GM23248 (cell line): Measurements from ENCODE around the gene CLN3. TPM values are rescaled to one million over a fixed set of nuclear protein-coding genes. Genes with fewer than 3 reads are reported as not detected.

Experiments
- DNase-seq: peaks from one replicate; pipeline ENCODE4 v3.0.0-alpha.2; 2015
- H2AFZ ChIP-seq: fragments of 200-600 bp; sonication (generic); 2 replicates; pipeline ENCODE4 v1.6.1; 2016; ENCODE audit warnings: antibody characterized with exemption
- H3F3A ChIP-seq: fragments of 200-600 bp; sonication (generic); 2 replicates; pipeline ENCODE4 v1.6.1; 2016; ENCODE audit warnings: mild to moderate bottlenecking, antibody characterized with exemption, mixed run types; ENCODE audit not compliant: insufficient read depth
- H3K27ac ChIP-seq: fragments of 200-600 bp; sonication (generic); 2 replicates; pipeline ENCODE4 v1.5.1; 2016; ENCODE audit warnings: mild to moderate bottlenecking
- H3K27me3 ChIP-seq: fragments of 200-600 bp; sonication (generic); replicated peaks from 2 replicates; pipeline ENCODE4 v1.6.1; 2016; ENCODE audit warnings: mild to moderate bottlenecking; ENCODE audit not compliant: insufficient read depth
- H3K36me3 ChIP-seq: fragments of 200-600 bp; sonication (generic); 2 replicates; pipeline ENCODE4 v1.6.1; 2016; ENCODE audit warnings: low read depth, mild to moderate bottlenecking
- H3K4me1 ChIP-seq: fragments of 200-600 bp; sonication (generic); 2 replicates; pipeline ENCODE4 v1.6.1; 2016; ENCODE audit warnings: mild to moderate bottlenecking; ENCODE audit not compliant: insufficient read depth
- H3K4me2 ChIP-seq: fragments of 200-600 bp; sonication (generic); one replicate; pipeline ENCODE4 v1.6.1; 2016; ENCODE audit warnings: mild to moderate bottlenecking; ENCODE audit not compliant: unreplicated experiment
- H3K4me3 ChIP-seq: fragments of 200-600 bp; sonication (generic); 2 replicates; pipeline ENCODE4 v1.5.1; 2016; ENCODE audit warnings: mild to moderate bottlenecking
- H3K79me2 ChIP-seq: fragments of 200-600 bp; sonication (generic); 2 replicates; pipeline ENCODE4 v1.6.1; 2016; ENCODE audit warnings: mild to moderate bottlenecking; ENCODE audit not compliant: insufficient read depth
- H3K9ac ChIP-seq: fragments of 200-600 bp; sonication (generic); 2 replicates; pipeline ENCODE4 v1.6.1; 2016; ENCODE audit warnings: mild to moderate bottlenecking
- H3K9me2 ChIP-seq: fragments of 200-600 bp; sonication (generic); 2 replicates; pipeline ENCODE4 v1.6.1; 2016; ENCODE audit warnings: mixed run types, mild to moderate bottlenecking, moderate library complexity; ENCODE audit not compliant: insufficient read depth
- H3K9me3 ChIP-seq: fragments of 200-600 bp; sonication (generic); one replicate; pipeline ENCODE4 v1.6.1; 2017; ENCODE audit warnings: low read depth
- H4K20me1 ChIP-seq: fragments of 200-600 bp; sonication (generic); 2 replicates; pipeline ENCODE4 v1.6.0; 2016; ENCODE audit not compliant: insufficient read depth
- EZH2 ChIP-seq: fragments of 200-600 bp; sonication (generic); IDR thresholded peaks from 2 replicates; pipeline ENCODE4 v1.6.1; 2018; ENCODE audit warnings: antibody characterized with exemption, mild to moderate bottlenecking; ENCODE audit not compliant: insufficient read depth, poor library complexity, severe bottlenecking
- EZH2phosphoT487 ChIP-seq: fragments of 200-600 bp; sonication (generic); IDR thresholded peaks from 2 replicates; pipeline ENCODE4 v1.6.1; 2018; ENCODE audit warnings: antibody characterized with exemption, moderate library complexity, mild to moderate bottlenecking, low read depth; ENCODE audit not compliant: insufficient read depth
- WGBS, 2 experiments: methylation state at CpG; one replicate each; pipeline ENCODE4 v1.1.6; 2015 to 2017; ENCODE audit warnings: low lambda C conversion rate in 2 of 2, low coverage in 1 of 2; ENCODE audit errors: missing lambda C conversion rate in 2 of 2; 5-methylcytosine and 5-hydroxymethylcytosine counted together
- in situ Hi-C: fragments of 300-500 bp; cut with MboI; formaldehyde crosslinking; loops from 2 replicates; pipeline ENCODE4 v1.15.0; 2020
- polyA plus RNA-seq: library from polyadenylated mRNA; unstranded; fragments of >200 nt; fragmentation: Nextera tagmentation; extraction: Ambion mirVana; gene quantifications from 2 replicates; pipeline ENCODE4 v1.2.1, GENCODE V29; 2016
- total RNA-seq: library from RNA; depleted of rRNA; stranded (reverse); fragments of >200 nt; shearing (Covaris generic); gene quantifications from 2 replicates; pipeline ENCODE4 v1.2.3, GENCODE V29; 2014

CLN3 gene
- total and polyA plus RNA-seq, 2 experiments from 2014 or later = 15.8 to 21.1 TPM

DNA sequence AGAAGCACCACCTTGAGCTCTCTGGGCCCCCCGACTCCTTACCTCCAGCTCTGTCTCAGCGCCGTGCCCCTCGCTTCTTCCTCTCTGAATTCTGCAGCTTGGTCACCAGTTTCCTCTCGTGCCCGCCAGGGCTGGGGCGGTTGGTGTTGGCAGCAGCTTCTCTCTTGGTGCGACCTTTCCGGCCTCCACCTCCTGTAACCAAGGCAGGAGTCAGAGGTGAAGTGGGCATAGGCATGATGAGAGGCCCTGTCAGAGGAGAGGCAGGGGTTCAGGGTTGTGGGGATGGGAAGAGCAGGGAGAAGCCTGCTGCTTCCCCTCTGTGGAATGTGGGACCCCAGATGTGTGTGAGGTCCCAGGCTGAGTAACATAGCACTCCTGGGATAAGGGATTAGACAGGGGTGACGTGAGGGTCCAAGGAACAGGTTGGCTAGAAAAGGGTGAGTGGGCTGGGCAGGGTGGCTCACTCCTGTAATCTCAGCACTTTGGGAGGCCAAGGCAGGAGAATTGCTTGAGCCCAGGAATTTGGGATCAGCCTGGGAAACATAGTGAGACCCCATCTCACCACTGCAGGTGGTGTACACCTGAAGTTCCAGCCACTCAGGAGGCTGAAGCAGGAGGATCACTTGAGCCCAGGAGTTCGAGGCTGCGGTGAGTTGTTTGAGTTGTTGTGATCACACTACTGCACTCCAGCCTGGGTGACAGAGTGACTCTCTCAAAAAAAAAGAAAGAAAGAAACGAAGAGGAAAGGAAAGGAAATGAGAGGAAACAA is 46.3 kb upstream of the CLN3 start:
- Histone ChIP-seq H3K9ac (peak overlapping the region; percentile 93), H3K27ac (peak overlapping the region; percentile 86), H2AFZ (peak overlapping the region; percentile 96)

DNA sequence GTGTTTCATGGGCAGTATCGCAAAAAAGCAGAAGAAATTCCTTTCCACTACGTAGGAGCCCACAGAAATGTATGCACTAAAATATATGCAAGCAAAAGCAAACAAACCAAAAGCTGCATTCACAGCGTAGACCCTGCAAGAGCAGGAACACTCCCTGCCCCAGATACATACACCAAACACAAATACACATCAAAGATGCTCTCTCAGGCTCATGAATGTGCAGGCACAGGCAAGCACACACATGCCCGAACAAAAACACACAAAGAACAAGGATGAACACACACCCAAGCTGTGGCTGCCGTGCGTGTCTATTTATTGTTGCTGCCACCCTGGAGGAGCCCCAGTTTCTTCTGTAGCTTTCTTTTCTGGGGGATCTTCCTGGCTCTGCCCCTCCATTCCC is 45.2 kb upstream of the CLN3 start:
- H3K9me2 ChIP-seq = no peaks in the 10 kb centered on the region
- no peaks in the 10 kb centered on the region for H3K9me3 ChIP-seq
- in situ Hi-C loops = loop anchor here (25.0 kb wide), 1 partner anchor 400 kb away; the partner anchor contains the start of genes CD19 and RABEP2
- H3K4me3 ChIP-seq = peak overlapping the region; percentile 81
- no peak for DNase-seq
- peaks cover 40% of the 10 kb centered on the region for H3K4me1 ChIP-seq
- no peak overlapping the region for H2AFZ ChIP-seq
- H3K4me2 ChIP-seq = peak overlapping the region; percentile 94
- WGBS, 2 experiments = 98 to 99% methylated on average over 6 of the region's 6 CpGs
- H4K20me1 ChIP-seq = no peaks in the 10 kb centered on the region; the same call in 1 of the 2 replicates
- peaks cover 15% of the 10 kb centered on the region; the same call in 1 of the 2 replicates for H3F3A ChIP-seq
- no peak overlapping the region for H3K27ac ChIP-seq
- no peak for TF ChIP-seq EZH2
- TF ChIP-seq EZH2phosphoT487 = no peak
- peak overlapping the region; percentile 0; the same call in 1 of the 2 replicates for H3K9ac ChIP-seq
- H3K27me3 ChIP-seq = no peaks in the 10 kb centered on the region
- peaks cover 30% of the 10 kb centered on the region; the same call in 1 of the 2 replicates for H3K36me3 ChIP-seq
- peaks cover 29% of the 10 kb centered on the region for H3K79me2 ChIP-seq

More for the DNA sequence above, 46.3 kb upstream of the CLN3 start:
- 87 to 99% methylated on average over 12 to 13 of the region's 13 CpGs for WGBS, 2 experiments
- peaks cover 15% of the 10 kb centered on the region; the same call in 1 of the 2 replicates for H3F3A ChIP-seq
- peaks cover 29% of the 10 kb centered on the region for H3K79me2 ChIP-seq
- H3K36me3 ChIP-seq = peaks cover 30% of the 10 kb centered on the region; the same call in 1 of the 2 replicates
- peaks cover 40% of the 10 kb centered on the region for H3K4me1 ChIP-seq
- no peak for DNase-seq
- H3K27me3 ChIP-seq = no peaks in the 10 kb centered on the region
- no peaks in the 10 kb centered on the region for H3K9me2 ChIP-seq
- no peaks in the 10 kb centered on the region for H3K9me3 ChIP-seq
- H3K4me2 ChIP-seq = peak overlapping the region; percentile 94
- peak overlapping the region; percentile 81 for H3K4me3 ChIP-seq
- H4K20me1 ChIP-seq = no peaks in the 10 kb centered on the region; the same call in 1 of the 2 replicates
- no peak for TF ChIP-seq EZH2phosphoT487
- in situ Hi-C loops = loop anchor here (25.0 kb wide), 1 partner anchor 399 kb away; the partner anchor contains the start of genes CD19 and RABEP2

DNA sequence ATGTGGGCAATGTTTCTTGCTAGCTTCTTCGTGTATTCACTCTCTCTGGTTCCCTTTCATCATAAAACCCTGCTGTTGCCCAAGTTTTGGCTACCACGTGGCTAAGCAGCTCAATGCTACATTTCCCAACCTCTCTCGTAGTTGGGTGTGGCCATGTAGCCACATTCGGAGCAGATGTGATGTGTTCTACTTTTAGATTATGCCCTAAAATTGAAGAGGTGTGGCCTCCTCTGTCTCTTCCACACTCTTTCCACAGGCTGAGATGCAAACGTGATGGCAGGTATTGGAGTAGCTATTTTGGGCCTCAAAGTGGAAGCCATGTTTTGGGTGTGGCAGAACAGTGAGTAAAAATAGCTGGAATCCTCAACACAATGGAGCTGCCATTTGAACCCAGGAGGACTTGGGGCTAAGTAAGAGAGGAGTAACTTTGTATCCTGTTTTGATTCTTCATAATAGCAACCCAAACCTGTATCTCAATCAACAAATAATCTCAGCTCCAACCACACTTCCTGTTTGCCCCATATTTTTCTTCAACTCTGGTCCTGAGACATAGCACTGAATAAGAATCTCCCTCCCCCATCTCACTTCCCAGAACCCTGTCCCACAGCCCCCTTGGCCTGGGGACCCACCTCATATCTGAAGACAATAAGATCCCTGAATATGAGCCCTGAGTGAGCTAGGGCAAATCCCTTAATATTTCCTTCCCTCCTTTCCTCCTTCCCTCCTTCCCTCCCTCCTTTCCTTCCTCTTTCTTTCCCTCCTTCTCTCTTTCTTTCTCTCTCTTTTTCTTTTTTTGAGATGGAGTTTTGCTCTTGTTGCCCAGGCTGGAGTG is 42.9 kb upstream of the CLN3 start:
- H3K4me3 ChIP-seq = no peak overlapping the region
- 23 to 39% methylated on average over 5 of the region's 5 CpGs for WGBS, 2 experiments
- H3K9me3 ChIP-seq = no peaks in the 10 kb centered on the region
- no peak overlapping the region for H3K27ac ChIP-seq
- no peak overlapping the region for H3K4me2 ChIP-seq
- no peaks in the 10 kb centered on the region for H3K9me2 ChIP-seq
- peaks cover 15% of the 10 kb centered on the region; the same call in 1 of the 2 replicates for H3F3A ChIP-seq
- H3K36me3 ChIP-seq = peaks cover 30% of the 10 kb centered on the region; the same call in 1 of the 2 replicates
- H3K4me1 ChIP-seq = peaks cover 40% of the 10 kb centered on the region
- TF ChIP-seq EZH2 = no peak
- no peak for TF ChIP-seq EZH2phosphoT487
- H3K27me3 ChIP-seq = no peaks in the 10 kb centered on the region
- peak; percentile 75 for DNase-seq
- no peak overlapping the region for H3K9ac ChIP-seq
- H4K20me1 ChIP-seq = no peaks in the 10 kb centered on the region; the same call in 1 of the 2 replicates
- peaks cover 29% of the 10 kb centered on the region for H3K79me2 ChIP-seq
- in situ Hi-C loops = loop anchor here (25.0 kb wide), 1 partner anchor 403 kb away; the partner anchor contains the start of genes CD19 and RABEP2
- no peak overlapping the region for H2AFZ ChIP-seq
